HCT116 (cell line): Measurements from ENCODE around the gene PRRT4. TPM values are rescaled to one million over a fixed set of nuclear protein-coding genes. Genes with fewer than 3 reads are reported as not detected.

Source experiments
- ATAC-seq: fragments of 200-7000 bp; cut with Tn5 transposase; 2 replicates; pipeline ENCODE4 v1.9.1; 2020; ENCODE audit warnings: mild to moderate bottlenecking, moderate library complexity
- BruUV-seq: library from RNA; stranded (reverse); fragments of 400-500 nt; replicated peaks from 2 replicates; lab custom pipeline; 2021; lab: Mats Ljungman, UMichigan
- CTCF ChIA-PET: fragments of 300-600 bp; sonication (Branson Sonifier 250); formaldehyde crosslinking; loops from one replicate; lab custom pipeline; 2021; ENCODE audit warnings: antibody characterized with exemption; lab: Charles Lee
- POLR2A ChIA-PET: fragments of 300-600, 350-600 bp; sonication (Branson Sonifier 250); formaldehyde crosslinking; loops from one replicate; lab custom pipeline; 2021; ENCODE audit warnings: antibody characterized with exemption; lab: Charles Lee
- RAD21 ChIA-PET, 2 experiments: fragments of 300-600 bp; sonication (Branson Sonifier 250); formaldehyde crosslinking; loops; one replicate each; lab custom pipeline; 2023; ENCODE audit warnings: low total read pairs in 2 of 2; ENCODE audit not compliant: uncharacterized antibody in 2 of 2, unreplicated experiment in 2 of 2, low non-redundant PET in 1 of 2; lab: Charles Lee
- DNase-seq: peaks from one replicate; pipeline ENCODE4 v3.0.0-alpha.2; 2010; ENCODE audit warnings: low read depth, low spot score
- H2AFZ ChIP-seq: fragments of 200-600 bp; shearing (Covaris generic), sonication (generic); 2 replicates; pipeline ENCODE4 v1.6.1; 2017; ENCODE audit warnings: low read depth, mixed run types, mixed read lengths, antibody characterized with exemption, low read length; ENCODE audit not compliant: poor library complexity, severe bottlenecking
- H3K27ac ChIP-seq: 2 replicates; pipeline ENCODE4 v1.5.1; 2012; ENCODE audit warnings: low read depth, low read length
- H3K27me3 ChIP-seq: fragments of 200-600 bp; sonication (generic); 2 replicates; pipeline ENCODE4 v1.6.1; 2016; ENCODE audit warnings: mixed run types, low read length, mixed read lengths; ENCODE audit not compliant: insufficient read depth
- H3K36me3 ChIP-seq, 2 experiments: fragments of 200-500 bp in 1 of 2; fragments of 200-600 bp in 1 of 2; sonication (Bioruptor generic) in 1 of 2; sonication (generic) in 1 of 2; 2 replicates each; pipeline versions ENCODE4 v1.5.1 to v1.6.1; 2014 to 2016; ENCODE audit warnings: low read length in 2 of 2, inconsistent platforms in 1 of 2, mixed read lengths in 1 of 2, mixed run types in 1 of 2; ENCODE audit not compliant: insufficient read depth in 2 of 2, control insufficient read depth in 1 of 2
- H3K4me1 ChIP-seq, 2 experiments: fragments of 200-600 bp in 1 of 2; sonication (generic) in 1 of 2; 2 replicates each; pipeline versions ENCODE4 v1.5.1 to v1.6.1; 2012 to 2017; ENCODE audit warnings: low read length in 2 of 2, inconsistent platforms in 1 of 2, mild to moderate bottlenecking in 1 of 2, mixed read lengths in 1 of 2, mixed run types in 1 of 2, moderate library complexity in 1 of 2; ENCODE audit not compliant: insufficient read depth in 2 of 2, control insufficient read depth in 1 of 2
- H3K4me2 ChIP-seq: fragments of 200-600 bp; sonication (generic); 2 replicates; pipeline ENCODE4 v1.6.1; 2017; ENCODE audit warnings: mixed run types, low read length, mixed read lengths
- H3K4me3 ChIP-seq, 2 experiments: fragments of 200-600 bp in 1 of 2; sonication (generic) in 1 of 2; replicated peaks in 1 of 2; 2 replicates each; pipeline ENCODE4 v1.5.1; 2011 to 2016; ENCODE audit warnings: low read length in 2 of 2, control low read depth in 1 of 2, low read depth in 1 of 2, mild to moderate bottlenecking in 1 of 2, mixed read lengths in 1 of 2, mixed run types in 1 of 2
- H3K79me2 ChIP-seq: fragments of 200-600 bp; sonication (generic); 2 replicates; pipeline ENCODE4 v1.6.1; 2017; ENCODE audit warnings: mild to moderate bottlenecking, mixed run types, low read length, moderate library complexity, mixed read lengths; ENCODE audit not compliant: insufficient read depth
- H3K9ac ChIP-seq: fragments of 200-600 bp; sonication (generic); 2 replicates; pipeline ENCODE4 v1.6.1; 2016; ENCODE audit warnings: low read length, mixed read lengths
- H3K9me2 ChIP-seq: fragments of 200-600 bp; sonication (generic), shearing (Covaris generic); 2 replicates; pipeline ENCODE4 v1.6.1; 2017; ENCODE audit warnings: mixed run types, mild to moderate bottlenecking, moderate library complexity; ENCODE audit not compliant: insufficient read depth
- H3K9me3 ChIP-seq, 2 experiments: fragments of 200-500 bp in 1 of 2; fragments of 200-600 bp in 1 of 2; sonication (Bioruptor generic) in 1 of 2; sonication (generic) in 1 of 2; 2 replicates each; pipeline ENCODE4 v1.6.1; 2014 to 2017; ENCODE audit warnings: low read length in 2 of 2, mixed read lengths in 2 of 2, inconsistent platforms in 1 of 2, low read depth in 1 of 2, mild to moderate bottlenecking in 1 of 2, mixed run types in 1 of 2, moderate library complexity in 1 of 2; ENCODE audit not compliant: control insufficient read depth in 1 of 2, insufficient read depth in 1 of 2
- H4K20me1 ChIP-seq: fragments of 200-600 bp; sonication (generic), shearing (Covaris generic); 2 replicates; pipeline ENCODE4 v1.6.1; 2017; ENCODE audit warnings: mixed run types, mild to moderate bottlenecking, moderate library complexity; ENCODE audit not compliant: insufficient read depth
- ATF3 ChIP-seq: IDR thresholded peaks from 2 replicates; pipeline ENCODE4 v1.6.1; 2012
- CBX3 ChIP-seq: IDR thresholded peaks from 2 replicates; pipeline ENCODE4 v1.6.1; 2012; ENCODE audit warnings: low read depth
- CTCF ChIP-seq, 3 experiments: fragments of 200-600 bp in 1 of 3; sonication (generic) in 1 of 3; IDR thresholded peaks in 2 of 3; conservative IDR thresholded peaks in 1 of 3; 2 replicates each; pipeline ENCODE4 v1.5.1; 2012 to 2017; ENCODE audit warnings: low read depth in 2 of 3, low read length in 2 of 3, antibody characterized with exemption in 1 of 3, borderline replicate concordance in 1 of 3, control low read depth in 1 of 3, mild to moderate bottlenecking in 1 of 3, mixed read lengths in 1 of 3, mixed run types in 1 of 3, moderate library complexity in 1 of 3; ENCODE audit not compliant: insufficient read depth in 1 of 3
- EGR1 ChIP-seq: IDR thresholded peaks from 2 replicates; pipeline ENCODE4 v1.6.1; 2012; ENCODE audit warnings: low read depth
- ELF1 ChIP-seq: IDR thresholded peaks from 2 replicates; pipeline ENCODE4 v1.6.1; 2012; ENCODE audit warnings: low read depth, borderline replicate concordance
- EZH2 ChIP-seq: fragments of 200-600 bp; sonication (generic); IDR thresholded peaks from 2 replicates; pipeline ENCODE4 v1.6.1; 2017; ENCODE audit warnings: antibody characterized with exemption, mixed run types
- EZH2phosphoT487 ChIP-seq: fragments of 200-600 bp; IDR thresholded peaks from 2 replicates; pipeline ENCODE4 v1.6.1; 2018; ENCODE audit warnings: antibody characterized with exemption, borderline replicate concordance
- FOSL1 ChIP-seq: IDR thresholded peaks from 2 replicates; pipeline ENCODE4 v1.6.1; 2012; ENCODE audit warnings: low read depth
- JUND ChIP-seq: IDR thresholded peaks from 2 replicates; pipeline ENCODE4 v1.6.1; 2012
- MAX ChIP-seq: IDR thresholded peaks from 2 replicates; pipeline ENCODE4 v1.6.1; 2012
- POLR2A ChIP-seq: IDR thresholded peaks from 2 replicates; pipeline ENCODE4 v1.7.0; 2011; ENCODE audit warnings: borderline replicate concordance; ENCODE audit not compliant: insufficient read depth, insufficient read length; ENCODE audit errors: extremely low read depth
- RAD21 ChIP-seq: IDR thresholded peaks from 2 replicates; pipeline ENCODE4 v1.6.1; 2012; ENCODE audit warnings: low read depth, mild to moderate bottlenecking
- SIN3A ChIP-seq: IDR thresholded peaks from 2 replicates; pipeline ENCODE4 v1.6.1; 2012; ENCODE audit warnings: low read depth
- SRF ChIP-seq: IDR thresholded peaks from 2 replicates; pipeline ENCODE4 v1.6.1; 2012; ENCODE audit warnings: low read depth
- TCF7L2 ChIP-seq: IDR thresholded peaks from 2 replicates; pipeline ENCODE4 v1.7.0; 2011; ENCODE audit warnings: borderline replicate concordance, inconsistent platforms; ENCODE audit not compliant: insufficient read depth, insufficient read length; ENCODE audit errors: extremely low read depth
- YY1 ChIP-seq: IDR thresholded peaks from 2 replicates; pipeline ENCODE4 v1.6.1; 2011; ENCODE audit warnings: low read length, low read depth, moderate library complexity, mild to moderate bottlenecking; ENCODE audit not compliant: insufficient replicate concordance; ENCODE audit errors: extremely low read depth
- ZFX ChIP-seq: fragments of 450-650 bp; IDR thresholded peaks from 2 replicates; pipeline ENCODE4 v1.6.1; 2017
- intact Hi-C: fragments of 100-400 bp; cut with micrococcal nuclease; formaldehyde crosslinking; loops from 2 replicates; pipeline ENCODE4 v1.10.0; 2022
- total RNA-seq: library from RNA; stranded (reverse); gene quantifications from one replicate; pipeline ENCODE4 v1.2.1, GENCODE V29; 2021; ENCODE audit not compliant: unreplicated experiment

PRRT4 gene
- total RNA-seq, 1 experiment from 2014 or later = 4.0 TPM

GRCh38 chr7:128353189-128353588, 8.3 kb downstream of the PRRT4 start:
- no TSS peak for BruUV-seq
- RAD21 ChIA-PET = no interaction called here
- no peaks in the 10 kb centered on the region for H3K9me2 ChIP-seq
- POLR2A ChIA-PET = no interaction called here
- no peak overlapping the region for H3K4me3 ChIP-seq
- no peaks in the 10 kb centered on the region for H4K20me1 ChIP-seq
- no peaks in the 10 kb centered on the region for H3K79me2 ChIP-seq
- no peak overlapping the region for H3K27ac ChIP-seq
- CTCF ChIA-PET = interaction anchor here (1.7 kb wide), 1 partner anchor 28 kb away, joined by 4 read pairs; no protein-coding TSS in a partner anchor
- H3K36me3 ChIP-seq = no peaks in the 10 kb centered on the region
- H3K4me2 ChIP-seq = no peak overlapping the region
- no peaks in the 10 kb centered on the region for H3K27me3 ChIP-seq
- no peaks in the 10 kb centered on the region for H3K9me3 ChIP-seq
- DNase-seq = no peak
- no peak overlapping the region for H2AFZ ChIP-seq
- intact Hi-C loops = no loop called here
- no peak overlapping the region for H3K9ac ChIP-seq
- H3K4me1 ChIP-seq = no peaks in the 10 kb centered on the region
- no peak for TF ChIP-seq SIN3A
- no peak for TF ChIP-seq SRF
- no peak for TF ChIP-seq ATF3
- TF ChIP-seq ELF1 = no peak
- TF ChIP-seq ZFX = no peak
- no peak for TF ChIP-seq EGR1
- no peak for TF ChIP-seq JUND
- no peak for TF ChIP-seq MAX
- no peak for TF ChIP-seq CBX3
- no peak for TF ChIP-seq CTCF (IDR thresholded peaks at IDR 0.05 in 2 of 3, conservative IDR thresholded peaks at IDR 0.05 in 1 of 3; ENCODE audit: borderline replicate concordance in 1 of 3, insufficient read depth in 1 of 3, low read depth in 2 of 3, low read length in 2 of 3)
- no peak for TF ChIP-seq POLR2A
- TF ChIP-seq TCF7L2 = no peak
- no peak for TF ChIP-seq EZH2phosphoT487
- TF ChIP-seq EZH2 = no peak
- no peak for TF ChIP-seq RAD21
- TF ChIP-seq YY1 = no peak
- no peak for TF ChIP-seq FOSL1
- ATAC-seq = no peak
